A549 (cell line): ENCODE measurements around the gene GOLGA1.

Experiments used
- CEBPB ChIP-seq, 2 experiments: fragments of >200 bp in 1 of 2; sonication (Bioruptor Twin) in 1 of 2; formaldehyde crosslinking in 1 of 2; IDR thresholded peaks; 2 replicates each; pipeline ENCODE4 v1.6.1; 2012 to 2016
- CHD2 ChIP-seq: fragments of 150-350 bp; IDR thresholded peaks from 2 replicates; pipeline ENCODE4 v1.6.1; 2014; ENCODE audit warnings: low read length; ENCODE audit not compliant: partially characterized antibody
- CTCF ChIP-seq: fragments of >200 bp; sonication (Bioruptor Twin); formaldehyde crosslinking; IDR thresholded peaks from 3 replicates; pipeline ENCODE4 v1.5.1; 2016
- E2F6 ChIP-seq: IDR thresholded peaks from 2 replicates; pipeline ENCODE4 v1.6.1; 2012; ENCODE audit warnings: low read depth, borderline replicate concordance
- ESRRA ChIP-seq: fragments of 150-350 bp; IDR thresholded peaks from 2 replicates; pipeline ENCODE4 v1.6.1; 2014; ENCODE audit warnings: mild to moderate bottlenecking, low read length, borderline replicate concordance
- KDM1A ChIP-seq: fragments of 200-600 bp; sonication (generic); IDR thresholded peaks from 2 replicates; pipeline ENCODE4 v1.6.1; 2016; ENCODE audit warnings: low read depth, mild to moderate bottlenecking
- POLR2A ChIP-seq: IDR thresholded peaks from 2 replicates; pipeline ENCODE4 v1.6.1; 2012; ENCODE audit warnings: mild to moderate bottlenecking, low read length
- RCOR1 ChIP-seq: fragments of 150-350 bp; IDR thresholded peaks from 2 replicates; pipeline ENCODE4 v1.6.1; 2014; ENCODE audit warnings: antibody characterized with exemption, low read length, low read depth
- RNF2 ChIP-seq: fragments of 200-600 bp; sonication (generic); IDR thresholded peaks from 2 replicates; pipeline ENCODE4 v1.6.1; 2016; ENCODE audit warnings: low read depth, mild to moderate bottlenecking, antibody characterized with exemption, moderate library complexity, borderline replicate concordance
- SMC3 ChIP-seq: fragments of >200 bp; sonication (Bioruptor Twin); formaldehyde crosslinking; IDR thresholded peaks from 3 replicates; pipeline ENCODE4 v1.6.1; 2018; ENCODE audit warnings: inconsistent platforms
- SREBF2 ChIP-seq: fragments of 450-650 bp; IDR thresholded peaks from 2 replicates; pipeline ENCODE4 v1.6.1; 2014; ENCODE audit warnings: mild to moderate bottlenecking, moderate library complexity
- TP53 ChIP-seq: fragments of 250-450 bp; sonication (Bioruptor Pico); IDR thresholded peaks from 2 replicates; pipeline ENCODE4 v1.5.0; 2021; ENCODE audit warnings: mild to moderate bottlenecking, moderate library complexity

GRCh38 chr9:124947727-124948391 lies 7.0 kb upstream of the GOLGA1 start:
- no peak for TF ChIP-seq CEBPB (IDR thresholded peaks at IDR 0.05)
- TF ChIP-seq POLR2A: no peak
- TF ChIP-seq CTCF: no peak
- TF ChIP-seq E2F6: no peak
- TF ChIP-seq TP53 (CRISPR knock-in tag): no peak
- TF ChIP-seq ESRRA: no peak
- no peak for TF ChIP-seq KDM1A
- TF ChIP-seq CHD2: no peak
- no peak for TF ChIP-seq SREBF2
- no peak for TF ChIP-seq SMC3
- TF ChIP-seq RCOR1: no peak
- TF ChIP-seq RNF2: no peak
